Measurements from ENCODE around the gene ZNF554.
"Not testable (repeated sequence)": the region's sequence is repeated elsewhere in the genome, so short reads cannot be mapped to it uniquely, and the experiment has no call there.

Gene ZNF554

GRCh38 chr19:2867025-2867991 is 47.6 kb downstream of the ZNF554 start, which contains the start of gene ZNF556:
ZNF556 (plus strand) TSS chr19:2867335; CDS start chr19:2867422, 87 bp downstream.
- no peak for DNase-seq (ENCODE audit: low read depth in 2 of 2)

DNA sequence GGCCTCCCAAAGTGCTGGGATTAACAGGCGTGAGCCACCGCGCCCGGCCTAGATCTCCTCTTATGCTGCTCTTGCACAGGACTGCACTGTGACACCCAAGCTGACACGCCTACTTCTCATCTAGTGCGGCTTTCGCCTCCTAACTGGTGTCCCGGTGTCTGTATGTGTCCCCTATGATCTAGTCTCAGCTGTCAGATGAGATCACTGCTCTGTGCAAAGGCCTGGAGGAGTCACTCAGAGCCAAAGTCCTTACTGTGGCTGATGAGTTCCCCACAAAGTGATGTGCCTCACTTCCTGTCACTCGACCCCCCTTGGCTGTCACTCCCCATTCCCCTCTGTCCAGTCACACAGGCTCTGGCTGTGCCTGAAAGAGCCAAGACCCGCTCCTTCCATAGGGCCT is 50.0 kb downstream of the ZNF554 start:
- no peak for DNase-seq (ENCODE audit: low read depth in 2 of 2)

- DNase-seq (ENCODE audit: low read depth in 2 of 2) = not testable (repeated sequence)
Observed at GRCh38 chr19:2872175-2872574, 52.5 kb downstream of the ZNF554 start.

DNA sequence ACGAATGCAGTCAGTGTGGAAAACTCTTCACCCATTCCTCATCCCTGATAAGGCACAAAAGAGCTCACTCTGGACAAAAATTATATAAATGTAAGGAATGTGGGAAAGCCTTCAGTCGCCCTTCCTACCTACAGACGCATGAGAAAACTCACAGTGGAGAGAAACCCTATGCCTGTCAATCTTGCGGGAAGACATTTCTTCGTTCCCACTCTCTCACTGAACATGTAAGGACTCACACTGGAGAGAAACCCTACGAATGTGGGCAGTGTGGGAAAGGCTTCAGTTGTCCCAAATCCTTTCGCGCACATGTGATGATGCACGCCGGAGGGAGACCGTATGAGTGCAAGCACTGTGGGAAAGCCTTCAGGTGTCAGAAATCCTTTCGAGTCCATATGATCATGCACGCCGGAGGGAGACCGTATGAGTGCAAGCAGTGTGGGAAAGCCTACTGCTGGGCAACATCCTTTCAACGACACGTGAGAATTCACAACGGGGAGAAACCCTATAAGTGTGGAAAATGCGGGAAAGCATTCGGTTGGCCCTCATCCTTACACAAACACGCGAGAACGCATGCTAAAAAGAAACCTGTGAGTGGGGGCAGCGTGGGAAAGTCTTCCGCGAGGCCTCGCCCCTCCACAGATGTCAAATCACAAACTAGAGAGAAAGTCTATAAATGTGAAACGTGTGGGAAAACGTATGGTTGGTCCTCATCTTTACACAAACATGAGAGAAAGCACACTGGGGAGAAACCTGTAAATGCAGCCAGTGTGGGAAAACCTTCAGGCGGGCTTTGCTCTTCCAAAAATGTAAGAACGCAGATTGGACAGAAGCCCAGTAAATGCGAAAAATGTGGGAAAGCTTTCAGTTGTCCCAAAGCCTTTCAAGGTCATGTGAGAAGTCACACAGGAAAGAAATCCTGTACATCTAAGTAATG is 58.0 kb downstream of the ZNF554 start:
- DNase-seq (ENCODE audit: low read depth in 2 of 2) = no peak

DNA sequence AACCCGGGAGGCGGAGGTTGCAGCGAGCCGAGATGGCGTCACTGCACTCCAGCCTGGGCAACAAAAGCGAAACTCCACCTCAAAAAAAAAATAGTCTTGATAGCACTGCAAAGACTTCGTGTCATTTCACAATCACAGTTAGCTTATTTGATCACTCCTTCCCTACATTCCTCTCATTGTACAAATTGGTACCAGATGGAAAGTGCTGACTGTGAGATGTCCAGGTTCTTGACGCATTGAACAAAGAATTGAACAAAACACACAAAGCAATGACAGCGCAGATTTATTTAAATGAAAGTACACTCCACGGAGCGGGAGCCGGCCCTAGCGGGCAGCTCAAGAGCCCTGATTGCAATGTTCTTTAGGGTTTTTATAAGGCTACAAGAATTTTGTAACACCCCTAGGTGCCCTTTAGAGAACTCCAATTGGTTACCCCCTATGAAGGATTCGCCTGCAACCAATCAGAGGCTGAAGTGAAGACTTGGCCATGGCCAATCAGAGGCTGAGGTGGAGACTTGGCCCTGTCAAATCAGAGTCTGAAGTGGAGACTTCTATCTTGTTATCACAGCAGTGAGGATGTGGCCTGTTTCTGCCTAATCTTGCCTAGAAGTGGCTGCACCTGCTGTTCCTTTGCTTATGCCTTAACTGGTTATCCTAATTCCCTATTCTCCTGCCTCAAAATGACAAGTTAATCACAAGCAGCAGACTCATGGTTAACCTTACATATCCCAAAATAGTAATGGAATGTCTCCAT is 64.2 kb downstream of the ZNF554 start:
- no peak for DNase-seq (ENCODE audit: low read depth in 2 of 2)

GRCh38 chr19:2885736-2886135 is 66.1 kb downstream of the ZNF554 start:
- DNase-seq (ENCODE audit: low read depth in 2 of 2) = no peak

Measured in stimulated activated CD8-positive, alpha-beta memory T cell treated with anti-CD3 and anti-CD28 coated beads, Interleukin-2, amount 100 ng/mL, for 1 hour (primary cell).